ENCODE measurements around the gene OR1F1.

DNA sequence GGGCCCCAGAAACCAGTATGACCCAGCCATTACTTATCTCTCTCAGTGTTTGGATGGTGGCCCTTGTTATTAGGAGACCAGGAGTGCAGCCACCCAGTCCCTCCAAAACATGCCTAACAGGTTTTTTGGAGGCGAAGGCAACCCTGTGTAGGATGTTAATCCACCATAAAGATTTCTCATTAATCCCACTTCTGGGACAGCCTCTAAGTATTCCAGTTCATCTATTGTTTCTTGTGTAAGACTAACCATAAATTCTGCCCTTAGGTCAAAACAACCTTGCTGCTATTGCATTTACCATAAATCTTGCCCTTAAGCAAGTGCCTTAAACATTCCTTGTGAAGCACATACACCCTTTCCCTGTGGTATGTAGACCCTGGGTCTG, 21.5 kb upstream of the OR1F1 start:
- TF ChIP-seq, protein P1, sequence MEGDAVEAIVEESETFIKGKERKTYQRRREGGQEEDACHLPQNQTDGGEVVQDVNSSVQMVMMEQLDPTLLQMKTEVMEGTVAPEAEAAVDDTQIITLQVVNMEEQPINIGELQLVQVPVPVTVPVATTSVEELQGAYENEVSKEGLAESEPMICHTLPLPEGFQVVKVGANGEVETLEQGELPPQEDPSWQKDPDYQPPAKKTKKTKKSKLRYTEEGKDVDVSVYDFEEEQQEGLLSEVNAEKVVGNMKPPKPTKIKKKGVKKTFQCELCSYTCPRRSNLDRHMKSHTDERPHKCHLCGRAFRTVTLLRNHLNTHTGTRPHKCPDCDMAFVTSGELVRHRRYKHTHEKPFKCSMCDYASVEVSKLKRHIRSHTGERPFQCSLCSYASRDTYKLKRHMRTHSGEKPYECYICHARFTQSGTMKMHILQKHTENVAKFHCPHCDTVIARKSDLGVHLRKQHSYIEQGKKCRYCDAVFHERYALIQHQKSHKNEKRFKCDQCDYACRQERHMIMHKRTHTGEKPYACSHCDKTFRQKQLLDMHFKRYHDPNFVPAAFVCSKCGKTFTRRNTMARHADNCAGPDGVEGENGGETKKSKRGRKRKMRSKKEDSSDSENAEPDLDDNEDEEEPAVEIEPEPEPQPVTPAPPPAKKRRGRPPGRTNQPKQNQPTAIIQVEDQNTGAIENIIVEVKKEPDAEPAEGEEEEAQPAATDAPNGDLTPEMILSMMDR (IDR thresholded peaks at IDR 0.05), result no peak
- TF ChIP-seq POLR2A (IDR thresholded peaks at IDR 0.05), result no peak

All from uterus (tissue), 2 donors.